ENCODE measurements around the gene CFAP52.

DNA sequence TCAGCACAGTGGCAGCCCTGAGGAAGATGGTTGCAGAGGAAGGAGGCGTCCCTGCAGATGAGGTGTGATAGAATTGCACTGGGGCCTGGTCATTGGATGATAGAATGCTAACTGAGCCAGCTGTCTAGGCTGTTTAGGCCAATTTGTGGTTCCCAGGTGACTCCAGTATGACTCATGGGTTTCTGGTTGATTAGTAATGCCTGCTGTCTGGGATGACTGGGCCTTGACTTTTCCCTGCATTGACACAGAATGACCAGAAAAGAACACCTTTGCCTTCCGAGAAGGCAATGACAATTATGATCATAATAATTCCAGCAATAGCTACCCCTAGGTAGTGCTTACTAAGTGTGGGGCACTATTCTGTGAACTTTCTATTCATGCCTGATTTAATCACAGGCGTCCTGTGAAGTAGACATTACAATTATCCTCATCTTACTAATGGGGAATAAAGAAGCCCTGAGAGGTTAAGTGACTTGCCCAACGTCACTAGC is 100.4 kb downstream of the CFAP52 start:
- TF ChIP-seq, protein P1, sequence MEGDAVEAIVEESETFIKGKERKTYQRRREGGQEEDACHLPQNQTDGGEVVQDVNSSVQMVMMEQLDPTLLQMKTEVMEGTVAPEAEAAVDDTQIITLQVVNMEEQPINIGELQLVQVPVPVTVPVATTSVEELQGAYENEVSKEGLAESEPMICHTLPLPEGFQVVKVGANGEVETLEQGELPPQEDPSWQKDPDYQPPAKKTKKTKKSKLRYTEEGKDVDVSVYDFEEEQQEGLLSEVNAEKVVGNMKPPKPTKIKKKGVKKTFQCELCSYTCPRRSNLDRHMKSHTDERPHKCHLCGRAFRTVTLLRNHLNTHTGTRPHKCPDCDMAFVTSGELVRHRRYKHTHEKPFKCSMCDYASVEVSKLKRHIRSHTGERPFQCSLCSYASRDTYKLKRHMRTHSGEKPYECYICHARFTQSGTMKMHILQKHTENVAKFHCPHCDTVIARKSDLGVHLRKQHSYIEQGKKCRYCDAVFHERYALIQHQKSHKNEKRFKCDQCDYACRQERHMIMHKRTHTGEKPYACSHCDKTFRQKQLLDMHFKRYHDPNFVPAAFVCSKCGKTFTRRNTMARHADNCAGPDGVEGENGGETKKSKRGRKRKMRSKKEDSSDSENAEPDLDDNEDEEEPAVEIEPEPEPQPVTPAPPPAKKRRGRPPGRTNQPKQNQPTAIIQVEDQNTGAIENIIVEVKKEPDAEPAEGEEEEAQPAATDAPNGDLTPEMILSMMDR (IDR thresholded peaks at IDR 0.05), result no peak
- no peak for TF ChIP-seq POLR2A (IDR thresholded peaks at IDR 0.05)
